ENCODE measurements around the gene CBS. TPM values are rescaled to one million over a fixed set of nuclear protein-coding genes. Genes with fewer than 3 reads are reported as not detected.
"Not testable (repeated sequence)": the region's sequence is repeated elsewhere in the genome, so short reads cannot be mapped to it uniquely, and the experiment has no call there.

CBS gene
- total RNA-seq, 1 donor from 2014 or later, result 4.2 TPM

GRCh38 chr21:43089463-43089862 lies 13.8 kb upstream of the CBS start:
- H3K9me3 ChIP-seq; H3K36me3 ChIP-seq; H3K4me3 ChIP-seq; DNase-seq (ENCODE audit: extremely low spot score in 2 of 2); H3K27ac ChIP-seq; H3K27me3 ChIP-seq; intact Hi-C loops (cut with DNase I); H3K4me1 ChIP-seq: not testable (repeated sequence)

GRCh38 chr21:43082587-43083300 lies 7.1 kb upstream of the CBS start:
- DNase-seq (ENCODE audit: extremely low spot score in 2 of 2); H3K27me3 ChIP-seq; H3K36me3 ChIP-seq; H3K4me1 ChIP-seq; intact Hi-C loops (cut with DNase I); H3K4me3 ChIP-seq; H3K9me3 ChIP-seq; H3K27ac ChIP-seq: not testable (repeated sequence)

GRCh38 chr21:43076643-43077042 lies 1.0 kb upstream of the CBS start:
- H3K4me3 ChIP-seq; H3K9me3 ChIP-seq; H3K27ac ChIP-seq; H3K4me1 ChIP-seq; H3K36me3 ChIP-seq; DNase-seq (ENCODE audit: extremely low spot score in 2 of 2); intact Hi-C loops (cut with DNase I); H3K27me3 ChIP-seq: not testable (repeated sequence)

GRCh38 chr21:43076023-43076637 lies 495 bp upstream of the CBS start:
- H3K4me3 ChIP-seq; H3K4me1 ChIP-seq; H3K27ac ChIP-seq; DNase-seq (ENCODE audit: extremely low spot score in 2 of 2); H3K36me3 ChIP-seq; H3K9me3 ChIP-seq; H3K27me3 ChIP-seq; intact Hi-C loops (cut with DNase I): not testable (repeated sequence)

GRCh38 chr21:43074401-43075169 lies 1.1 kb downstream of the CBS start:
- H3K4me3 ChIP-seq; H3K9me3 ChIP-seq; H3K27me3 ChIP-seq; intact Hi-C loops (cut with DNase I); H3K27ac ChIP-seq; DNase-seq (ENCODE audit: extremely low spot score in 2 of 2); H3K36me3 ChIP-seq; H3K4me1 ChIP-seq: not testable (repeated sequence)

- H3K4me3 ChIP-seq; H3K9me3 ChIP-seq; H3K27ac ChIP-seq; H3K27me3 ChIP-seq; H3K4me1 ChIP-seq; intact Hi-C loops (cut with DNase I); DNase-seq (ENCODE audit: extremely low spot score in 2 of 2); H3K36me3 ChIP-seq: not testable (repeated sequence)
These were observed 2.9 kb downstream of the CBS start for GRCh38 chr21:43072742-43073141.

GRCh38 chr21:43069682-43070081 lies 6.0 kb downstream of the CBS start:
- intact Hi-C loops (cut with DNase I); H3K27ac ChIP-seq; H3K27me3 ChIP-seq; H3K36me3 ChIP-seq; H3K4me1 ChIP-seq; H3K4me3 ChIP-seq; H3K9me3 ChIP-seq; DNase-seq (ENCODE audit: extremely low spot score in 2 of 2): not testable (repeated sequence)

- H3K4me3 ChIP-seq; H3K9me3 ChIP-seq; H3K36me3 ChIP-seq; H3K27ac ChIP-seq; H3K4me1 ChIP-seq; intact Hi-C loops (cut with DNase I); H3K27me3 ChIP-seq; DNase-seq (ENCODE audit: extremely low spot score in 2 of 2): not testable (repeated sequence)
These were observed 7.6 kb downstream of the CBS start for GRCh38 chr21:43068065-43068464.

GRCh38 chr21:43066690-43067089 lies 8.9 kb downstream of the CBS start:
- H3K27ac ChIP-seq; H3K4me1 ChIP-seq; H3K36me3 ChIP-seq; H3K9me3 ChIP-seq; intact Hi-C loops (cut with DNase I); DNase-seq (ENCODE audit: extremely low spot score in 2 of 2); H3K4me3 ChIP-seq; H3K27me3 ChIP-seq: not testable (repeated sequence)

GRCh38 chr21:43065991-43066390 lies 9.6 kb downstream of the CBS start:
- not testable (repeated sequence) for DNase-seq (ENCODE audit: extremely low spot score in 2 of 2)

GRCh38 chr21:43064265-43064917 lies 11.2 kb downstream of the CBS start:
- H3K27me3 ChIP-seq; H3K36me3 ChIP-seq; H3K27ac ChIP-seq; H3K4me1 ChIP-seq; H3K9me3 ChIP-seq; DNase-seq (ENCODE audit: extremely low spot score in 2 of 2); intact Hi-C loops (cut with DNase I); H3K4me3 ChIP-seq: not testable (repeated sequence)

More at GRCh38 chr21:43065991-43066390, 9.6 kb downstream of the CBS start:
- H3K4me1 ChIP-seq; H3K27ac ChIP-seq; H3K9me3 ChIP-seq; H3K4me3 ChIP-seq; intact Hi-C loops (cut with DNase I); H3K27me3 ChIP-seq; H3K36me3 ChIP-seq: not testable (repeated sequence)

- H3K9me3 ChIP-seq; H3K27me3 ChIP-seq; H3K36me3 ChIP-seq; intact Hi-C loops (cut with DNase I); H3K4me1 ChIP-seq; H3K27ac ChIP-seq; DNase-seq (ENCODE audit: extremely low spot score in 2 of 2); H3K4me3 ChIP-seq: not testable (repeated sequence)
These were observed 12.5 kb downstream of the CBS start for GRCh38 chr21:43062955-43063664.

- H3K27ac ChIP-seq; H3K4me3 ChIP-seq; H3K27me3 ChIP-seq; H3K36me3 ChIP-seq; intact Hi-C loops (cut with DNase I); H3K9me3 ChIP-seq; DNase-seq (ENCODE audit: extremely low spot score in 2 of 2); H3K4me1 ChIP-seq: not testable (repeated sequence)
These were observed 22.5 kb downstream of the CBS start for GRCh38 chr21:43053112-43053511.
